Measurements from ENCODE around the gene ZSCAN5B. TPM values are rescaled to one million over a fixed set of nuclear protein-coding genes. Genes with fewer than 3 reads are reported as not detected.
A peak's percentile ranks its signal among the peaks of the same experiment; 100 is the strongest.

ZSCAN5B gene
- total and polyA plus RNA-seq, 2 of the 8 experiments (the other 6 are each of a cell fraction or from before 2014, with no cell fraction given), result not detected

- Histone ChIP-seq H3K23ac (ENCODE audit: insufficient read length) (no peak overlapping the region), H3K9me3 (ENCODE audit: insufficient read depth in 2 of 2, low read depth in 1 of 2, low read length in 1 of 2) (no peaks in the 10 kb centered on the region), H3K4me2 (ENCODE audit: insufficient read depth in 1 of 2, low read depth in 2 of 2, low read length in 2 of 2) (peak overlapping the region; percentile 51; a peak in 2 of 4 replicates), H4K5ac (ENCODE audit: insufficient read length, low read depth, low read length) (no peak overlapping the region), H2BK120ac (replicated peaks; ENCODE audit: low read depth, low read length) (no peak overlapping the region), H3K56ac (replicated peaks; ENCODE audit: insufficient read length, low read depth, low read length) (no peak overlapping the region), H3K4ac (replicated peaks; ENCODE audit: insufficient read length, low read depth, low read length) (no peak overlapping the region), H3K4me1 (replicated peaks in 1 of 4; ENCODE audit: control insufficient read depth in 3 of 4, insufficient read depth in 4 of 4, low read length in 3 of 4) (peaks cover 5 to 10% (median 8%) of the 10 kb centered on the region in 4 experiments), H2AFZ (ENCODE audit: low read length) (no peak overlapping the region), H4K8ac (ENCODE audit: extremely low read depth, insufficient read depth, low read length) (no peak overlapping the region), H2BK5ac (ENCODE audit: low read depth, low read length) (no peak overlapping the region), H3K14ac (ENCODE audit: insufficient read length) (no peak overlapping the region), H3K23me2 (ENCODE audit: low read depth, low read length) (no peaks in the 10 kb centered on the region), H3K4me3 (ENCODE audit: extremely low read depth in 1 of 4, insufficient read depth in 2 of 4, low read depth in 3 of 4, low read length in 4 of 4) (no peak overlapping the region), H3K79me2 (ENCODE audit: control insufficient read depth in 1 of 2, insufficient read depth in 2 of 2, low read length in 2 of 2) (peaks cover 0 to 13% of the 10 kb centered on the region in 2 experiments; a peak in 2 of 4 replicates), H4K20me1 (replicated peaks in 1 of 2; ENCODE audit: control insufficient read depth in 1 of 2, insufficient read depth in 2 of 2, low read length in 2 of 2) (peaks cover 3 to 9% of the 10 kb centered on the region in 2 experiments), H2AK5ac (ENCODE audit: low read depth, low read length) (no peak overlapping the region), H3K9ac (replicated peaks in 1 of 4; ENCODE audit: extremely low read depth in 1 of 4, low read depth in 3 of 4, low read length in 3 of 4) (no peak overlapping the region), H3K18ac (ENCODE audit: extremely low read depth, low read length) (no peak overlapping the region), H3K27me3 (replicated peaks in 1 of 4; ENCODE audit: control insufficient read depth in 3 of 4, extremely low read depth in 1 of 4, insufficient read depth in 3 of 4, low read length in 3 of 4) (no peaks in the 10 kb centered on the region), H2BK20ac (ENCODE audit: low read length) (no peak overlapping the region), H2BK15ac (ENCODE audit: low read length) (no peak overlapping the region), H3K27ac (ENCODE audit: low read depth, low read length) (no peak overlapping the region), H2BK12ac (ENCODE audit: low read depth, low read length) (no peak overlapping the region), H3K79me1 (ENCODE audit: low read depth, low read length) (peaks cover 11% of the 10 kb centered on the region), H4K91ac (replicated peaks; ENCODE audit: insufficient read length, low read length) (no peak overlapping the region), H3K36me3 (ENCODE audit: control insufficient read depth in 2 of 4, insufficient read depth in 4 of 4, low read length in 3 of 4) (peaks cover 6 to 23% (median 9%) of the 10 kb centered on the region in 4 experiments; a peak in 5 of 8 replicates)
- DNase-seq (ENCODE audit: low read depth in 1 of 2, low spot score in 2 of 2) (no peak), FAIRE-seq (no peak)
- no peak for TF ChIP-seq SP1 (IDR thresholded peaks at IDR 0.05; ENCODE audit: low read depth, low read length)
- TF ChIP-seq BCL11A (IDR thresholded peaks at IDR 0.05; ENCODE audit: low read depth in 2 of 2, low read length in 2 of 2), result no peak
- TF ChIP-seq ASH2L (IDR thresholded peaks at IDR 0.05; ENCODE audit: low read length), result no peak
- no peak for TF ChIP-seq MAFK (IDR thresholded peaks at IDR 0.05; ENCODE audit: low read depth, low read length)
- no peak for TF ChIP-seq CREB1 (IDR thresholded peaks at IDR 0.05)
- 94% methylated on average over 2 of the region's 2 CpGs; no CpG with 5 or more reads in 1 of the 2 experiments for WGBS, 2 experiments (ENCODE audit: extremely low coverage in 1 of 2, insufficient coverage in 1 of 2, insufficient read length in 1 of 2, insufficient replicate concordance in 2 of 2, low coverage in 1 of 2, low lambda C conversion rate in 2 of 2, missing lambda C conversion rate in 1 of 2)
- ChIA-PET POLR2A (ENCODE audit: partially characterized antibody) (interaction anchor here (0.7 to 3.5 kb wide), 4 partner anchors 9 to 35 kb away, joined by 3 to 21 read pairs (median 4); partner anchors contain the start of gene ZNF444), CTCF (ENCODE audit: partially characterized antibody) (interaction anchor here (0.8 to 7.9 kb wide), 13 partner anchors 9 to 157 kb away, joined by 3 to 137 read pairs (median 9); partner anchors contain the start of genes GALP and ZNF444)
Measured at GRCh38 chr19:56152644-56153043, 44.9 kb downstream of the ZSCAN5B start.

Measured in H1 (cell line).